Right hindlimb (tissue), 1 donor: ENCODE data around the gene GRID2.
A peak's percentile ranks its signal among the peaks of the same experiment; 100 is the strongest.

Source experiments
- DNase-seq: peaks from one replicate; pipeline ENCODE4 v3.0.0-alpha.2; 2018

GRID2 gene

DNA sequence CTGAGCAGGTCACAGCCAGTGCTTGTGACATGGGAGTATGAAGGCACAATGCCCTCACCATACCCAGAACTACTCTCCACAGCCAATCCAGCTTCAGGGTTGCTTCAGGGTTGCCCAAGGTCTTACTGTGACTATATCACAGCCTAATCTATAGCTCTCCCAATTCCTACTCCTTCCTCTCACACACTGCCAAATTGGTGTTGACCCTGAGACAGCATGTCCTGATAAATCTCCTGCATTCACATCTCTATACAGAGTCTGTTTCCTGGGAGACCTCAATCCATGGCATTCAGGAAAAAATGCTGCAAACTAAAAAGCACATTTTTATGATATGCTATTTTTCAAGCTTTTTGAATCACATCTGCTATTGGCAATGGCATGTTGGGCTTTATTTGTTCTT is 456.7 kb downstream of the GRID2 start:
- DNase-seq, result no peak

DNA sequence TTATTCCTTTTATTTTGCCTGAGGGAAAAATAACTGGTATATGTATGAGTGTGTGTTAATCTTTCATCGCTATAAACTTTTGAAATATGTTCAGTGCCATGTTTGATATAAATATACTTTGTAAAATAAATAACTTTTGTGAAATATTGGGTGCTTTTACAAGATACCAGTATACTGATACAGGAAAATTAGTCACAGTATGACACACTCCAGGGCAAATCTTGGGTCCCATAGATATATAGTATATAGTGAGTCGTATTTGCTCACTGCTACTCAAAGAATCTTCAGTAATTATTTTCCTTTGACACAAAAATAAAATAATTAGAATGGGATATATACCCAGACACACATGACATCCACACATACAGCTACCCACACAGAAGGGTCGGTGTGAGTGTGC is 472.3 kb downstream of the GRID2 start:
- DNase-seq, result no peak

DNA sequence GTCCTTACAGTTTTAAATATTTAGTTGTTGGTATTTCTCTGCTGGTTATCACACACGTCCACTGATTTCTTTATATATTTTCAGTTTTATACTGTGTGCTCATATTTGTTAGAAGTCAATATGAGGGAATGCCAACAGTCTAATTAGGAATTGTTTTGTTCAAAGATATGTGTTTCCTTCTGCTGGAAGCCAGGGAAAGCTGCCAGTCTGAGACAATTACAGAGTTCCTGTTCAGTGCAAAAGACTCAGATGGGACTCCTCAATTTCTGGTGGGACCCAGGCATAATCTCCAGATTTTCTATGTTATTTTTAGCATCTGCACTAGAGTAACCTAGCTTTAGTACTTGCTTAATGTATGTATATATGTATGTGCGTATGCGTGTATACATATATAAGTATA is 486.0 kb downstream of the GRID2 start:
- DNase-seq, result no peak

DNA sequence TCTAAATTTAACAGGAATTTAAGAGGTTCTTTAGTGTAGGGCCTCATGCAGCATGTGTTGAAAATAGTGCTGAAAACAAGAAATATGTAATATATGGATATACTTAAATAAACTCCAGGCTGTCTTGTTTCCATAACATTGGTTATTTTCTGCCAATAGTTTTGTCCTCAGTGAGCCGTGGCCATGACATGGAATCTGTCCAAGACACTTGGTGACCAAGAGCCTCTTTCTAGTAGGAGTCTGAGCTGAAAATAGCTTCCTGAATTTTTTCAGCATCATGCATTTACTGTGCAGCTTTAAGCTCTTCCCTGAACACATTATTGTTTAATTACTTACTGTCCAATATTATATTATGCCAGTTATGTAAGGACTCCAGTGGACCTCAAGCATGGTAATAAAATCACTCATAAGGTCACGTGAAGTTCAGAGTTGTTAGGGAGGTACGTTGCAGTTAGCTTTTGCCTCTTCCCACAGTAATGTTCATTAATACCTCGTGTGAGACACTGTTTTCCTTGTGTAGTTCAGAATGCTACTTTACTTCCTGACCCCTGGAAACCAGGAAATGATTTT is 488.2 kb downstream of the GRID2 start:
- peak; percentile 36 for DNase-seq

DNA sequence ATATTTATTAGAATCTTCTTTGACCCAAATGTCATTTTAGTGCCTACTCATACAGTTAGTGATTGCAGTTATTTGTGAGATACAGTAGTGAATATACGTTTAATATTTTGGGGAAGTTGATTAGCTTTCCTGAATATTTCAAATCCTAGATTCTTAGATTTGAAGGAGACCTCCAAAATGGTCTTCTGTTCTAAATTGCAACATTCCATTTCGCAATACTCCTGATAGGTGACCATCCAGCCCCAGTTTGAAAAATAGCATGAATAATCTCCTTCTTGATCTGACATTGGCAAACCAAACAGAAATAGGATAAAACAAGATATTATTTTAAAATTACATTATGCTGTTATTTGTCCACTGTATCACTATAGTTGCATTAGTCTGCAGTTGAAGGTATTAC is 505.6 kb downstream of the GRID2 start:
- no peak for DNase-seq

DNA sequence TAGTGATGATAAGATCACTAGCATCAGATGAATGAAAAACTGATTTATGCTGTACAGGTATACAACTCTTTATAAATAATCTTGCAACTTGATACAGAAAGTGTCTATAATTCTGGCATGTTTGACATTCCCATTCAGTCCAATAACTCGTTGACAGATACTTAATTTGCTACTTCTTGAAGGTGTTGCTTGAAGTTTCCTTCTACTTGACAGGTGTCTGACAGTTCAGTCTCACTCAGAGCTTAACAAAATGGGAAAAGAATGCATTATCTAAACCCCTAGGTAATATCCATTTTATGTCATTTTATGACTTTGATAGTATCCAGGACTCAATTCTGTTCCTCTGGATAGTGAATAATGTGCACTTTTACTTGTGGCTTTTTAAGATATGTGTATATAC is 508.9 kb downstream of the GRID2 start:
- DNase-seq, result no peak

DNA sequence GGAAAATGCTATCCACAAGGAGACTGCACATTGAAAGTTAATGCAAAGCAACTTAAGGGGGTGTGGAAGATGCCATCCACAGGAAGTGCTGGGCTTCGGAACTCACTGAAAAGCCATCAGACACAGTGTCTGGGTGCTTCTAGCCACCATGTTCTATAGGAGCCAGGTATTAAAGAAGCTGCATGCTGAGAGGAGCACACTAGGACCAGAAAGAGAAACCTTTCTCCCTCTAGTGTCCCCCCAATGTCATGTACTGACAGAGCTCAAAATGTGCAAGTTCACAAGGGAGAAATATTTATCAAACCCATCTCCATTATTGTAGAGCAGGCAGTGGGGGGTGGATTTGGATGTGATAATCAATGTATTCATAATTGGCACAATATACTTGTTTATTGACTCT is 510.9 kb downstream of the GRID2 start:
- no peak for DNase-seq

DNA sequence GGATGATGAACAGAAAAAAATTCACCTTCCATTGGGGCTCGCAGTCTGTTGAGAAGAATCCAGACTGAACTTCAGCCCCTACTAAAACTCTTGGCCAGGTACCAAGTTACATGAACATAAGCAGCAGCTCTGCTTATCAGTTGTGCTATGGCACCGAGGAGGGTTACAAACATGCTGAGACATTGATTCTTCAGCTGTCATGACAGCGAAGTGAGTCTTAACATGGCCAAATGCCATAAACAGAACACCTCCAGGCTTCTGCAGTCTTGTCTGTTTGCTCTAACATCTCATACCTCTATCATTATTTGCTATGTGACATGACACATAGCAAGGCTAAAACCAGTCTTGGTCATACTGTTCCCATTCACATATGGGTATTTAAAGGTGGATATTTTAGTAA is 521.5 kb downstream of the GRID2 start:
- DNase-seq, result no peak

DNA sequence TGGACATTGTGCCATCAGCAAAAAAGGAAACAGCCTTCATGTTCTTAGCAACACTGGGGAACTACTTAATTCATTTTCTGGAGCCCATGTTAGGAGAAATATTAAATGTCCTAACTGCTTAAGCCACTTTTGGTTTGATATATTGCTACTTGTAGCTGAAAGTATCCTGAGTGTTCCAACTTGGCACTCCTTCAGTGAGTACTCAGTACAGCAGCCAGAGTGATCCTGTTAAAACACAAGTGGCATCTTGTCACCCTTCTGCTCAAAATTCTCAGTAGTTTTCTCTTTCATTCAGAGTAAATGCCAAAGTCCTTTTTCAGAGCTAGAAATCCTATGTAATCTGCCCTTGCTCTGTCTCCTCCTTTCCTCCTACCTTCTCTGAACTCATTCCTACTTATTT is 522.0 kb downstream of the GRID2 start:
- DNase-seq, result no peak

DNA sequence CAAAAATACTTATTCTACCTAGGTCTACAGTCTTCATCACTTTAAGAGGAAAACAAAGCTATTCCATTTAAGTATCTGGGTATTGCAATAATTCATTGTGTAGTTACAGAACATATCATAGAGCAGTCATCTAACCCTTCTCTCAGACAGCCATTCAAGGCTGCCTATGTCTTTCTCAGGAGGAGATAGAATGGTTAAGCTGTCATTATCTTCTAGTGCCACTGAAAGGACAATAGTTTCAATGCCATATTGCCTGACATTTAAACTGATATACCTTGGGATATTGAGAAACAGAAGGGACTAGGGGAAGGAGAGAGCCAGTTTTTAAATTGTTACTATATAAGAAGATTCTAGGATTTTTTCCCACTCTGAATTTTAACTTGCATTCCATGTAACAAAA is 527.0 kb downstream of the GRID2 start:
- no peak for DNase-seq

DNA sequence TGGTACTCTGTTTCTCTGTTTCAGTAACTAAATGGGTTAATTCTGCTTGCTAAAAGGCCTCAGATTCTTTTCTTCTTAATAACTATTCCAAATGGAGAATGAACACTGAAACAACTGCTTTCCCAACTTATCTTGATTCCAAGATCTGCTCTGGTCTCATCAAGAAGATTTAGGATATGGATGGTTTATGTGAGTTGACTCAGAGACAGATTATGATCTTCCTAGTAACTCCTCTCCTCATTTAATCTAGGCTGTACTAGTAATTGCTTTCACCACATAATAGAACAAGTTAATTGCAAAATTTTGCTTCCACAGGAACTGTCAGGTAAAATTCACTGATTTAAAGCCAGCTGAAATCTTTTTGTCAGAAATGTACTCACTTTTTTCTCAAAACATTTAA is 537.1 kb downstream of the GRID2 start:
- DNase-seq, result no peak

DNA sequence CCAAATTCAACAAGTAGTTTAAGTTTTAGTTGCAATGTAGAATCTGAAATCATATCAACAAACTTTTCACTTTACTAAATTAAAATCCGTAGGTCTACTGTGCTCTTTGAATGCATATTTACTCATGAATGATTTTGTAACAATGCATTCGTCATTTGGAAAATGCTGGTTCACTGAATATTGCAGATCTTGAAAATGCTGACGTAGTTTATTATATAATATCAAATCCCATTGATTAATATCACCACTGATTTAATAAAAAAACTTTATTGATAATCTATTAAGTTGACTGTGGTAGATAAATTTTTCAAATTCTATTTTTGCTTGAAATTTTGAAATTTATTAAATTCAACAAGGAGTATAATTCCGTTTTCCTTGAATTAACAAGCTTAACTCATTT is 540.0 kb downstream of the GRID2 start:
- DNase-seq, result no peak

DNA sequence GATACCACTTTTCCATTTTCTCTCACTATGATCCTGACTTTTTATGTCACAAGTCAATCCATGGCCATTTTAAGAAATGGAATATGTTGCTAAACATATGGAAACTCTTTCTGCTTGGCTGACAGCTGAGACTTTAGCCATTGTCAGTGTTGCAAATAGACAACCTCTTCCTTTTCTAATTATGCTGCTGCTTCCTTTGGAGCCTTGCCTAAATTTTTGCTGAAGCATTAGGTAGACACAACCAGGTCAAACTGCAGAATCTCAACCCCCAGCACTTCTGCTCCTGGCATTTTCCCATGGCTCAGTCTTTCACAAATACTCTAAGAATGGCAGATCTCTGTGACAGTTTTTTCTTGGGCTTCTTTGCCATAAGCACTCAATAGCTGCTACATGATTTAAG is 543.3 kb downstream of the GRID2 start:
- no peak for DNase-seq

DNA sequence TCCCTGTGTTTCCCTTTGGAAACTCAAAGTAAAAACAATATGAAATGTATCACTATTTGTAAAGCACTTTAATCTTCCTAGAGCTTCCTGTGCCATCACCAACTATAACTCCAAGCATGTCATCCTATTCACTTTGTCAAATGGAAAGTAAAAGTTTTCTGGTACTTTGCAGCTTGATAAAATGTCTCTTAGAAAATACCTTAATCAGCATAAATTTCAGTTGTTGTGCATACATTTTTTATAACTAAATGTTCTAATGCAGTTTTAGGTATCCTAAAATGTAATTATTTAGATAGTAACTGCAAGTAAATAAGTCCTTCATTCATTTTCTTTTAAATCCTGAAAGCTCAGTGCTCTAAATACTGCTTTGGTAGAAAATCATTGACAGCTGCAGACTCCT is 558.7 kb downstream of the GRID2 start:
- no peak for DNase-seq

DNA sequence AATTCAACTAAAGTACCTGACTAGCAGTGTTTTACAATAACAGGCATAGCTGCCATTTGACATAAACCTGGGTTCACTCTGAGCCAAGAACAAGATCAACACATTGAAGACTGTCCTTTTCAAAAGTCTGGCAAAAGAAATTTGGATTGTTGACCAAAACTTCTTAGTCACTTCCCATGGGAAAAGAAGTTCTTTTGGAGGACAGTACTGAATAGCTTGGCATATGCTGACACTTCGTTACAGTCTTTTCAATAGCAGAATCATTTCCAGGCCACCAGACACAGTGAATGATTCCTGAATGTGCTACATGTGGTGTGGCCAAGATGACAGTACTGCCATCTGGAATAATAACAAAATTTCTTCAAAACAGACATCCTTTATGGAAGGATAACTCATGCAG is 560.3 kb downstream of the GRID2 start:
- DNase-seq, result no peak

DNA sequence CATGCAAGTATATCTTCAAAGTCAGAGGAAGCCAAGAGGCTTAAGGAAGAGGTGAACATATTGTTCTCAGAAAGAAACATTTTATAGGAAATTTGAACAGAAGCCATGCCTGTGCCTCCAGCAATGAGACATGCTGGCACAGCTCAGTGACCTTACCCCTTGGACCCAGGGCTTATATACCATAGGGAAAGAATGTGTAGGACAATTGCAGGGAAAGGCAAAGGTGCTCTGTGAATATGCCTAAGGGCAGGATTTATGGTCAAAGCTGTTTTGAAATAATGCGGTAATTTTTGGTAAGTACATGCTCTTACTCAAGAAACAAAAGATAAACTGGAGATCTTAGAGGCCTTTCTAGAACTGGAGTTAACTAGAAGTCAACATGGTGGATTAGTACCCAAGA is 568.8 kb downstream of the GRID2 start:
- no peak for DNase-seq

DNA sequence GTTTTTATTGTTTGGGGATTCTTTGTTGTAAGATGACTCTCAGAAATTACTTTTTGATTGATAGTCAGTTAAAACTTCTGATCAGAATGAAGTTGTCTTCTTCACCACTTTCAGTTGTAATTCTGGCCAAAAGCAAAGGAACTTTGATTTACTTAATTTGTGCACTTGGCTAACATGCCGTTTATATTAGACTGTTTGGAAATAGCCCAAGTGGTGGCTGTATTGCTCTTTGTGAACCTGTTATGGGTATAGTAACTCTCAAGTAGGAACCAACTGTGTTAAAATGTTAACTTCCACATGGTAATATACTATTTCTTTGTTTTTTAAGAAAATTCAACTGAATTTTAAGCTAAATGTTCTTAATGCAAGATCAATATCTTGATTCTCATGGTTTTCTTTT is 581.9 kb downstream of the GRID2 start:
- DNase-seq, result no peak

DNA sequence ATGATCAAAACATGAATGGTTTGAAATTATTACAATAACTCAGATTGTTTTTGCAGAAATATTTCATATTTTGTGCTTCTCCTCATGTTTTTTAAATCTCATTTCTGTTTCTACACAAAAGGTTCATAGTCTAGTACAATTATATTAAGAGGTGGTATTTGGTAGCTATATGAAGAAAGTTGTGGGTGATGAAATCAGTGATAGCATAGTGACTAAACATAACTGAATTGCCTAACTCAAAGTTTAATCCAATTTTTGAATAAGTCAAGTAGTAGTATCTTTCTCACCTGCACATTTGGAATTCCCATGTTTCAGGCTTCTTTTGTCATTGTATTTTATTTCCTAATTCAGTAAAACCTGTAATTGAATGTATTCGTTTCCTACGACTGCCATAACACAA is 648.7 kb downstream of the GRID2 start:
- DNase-seq, result no peak

DNA sequence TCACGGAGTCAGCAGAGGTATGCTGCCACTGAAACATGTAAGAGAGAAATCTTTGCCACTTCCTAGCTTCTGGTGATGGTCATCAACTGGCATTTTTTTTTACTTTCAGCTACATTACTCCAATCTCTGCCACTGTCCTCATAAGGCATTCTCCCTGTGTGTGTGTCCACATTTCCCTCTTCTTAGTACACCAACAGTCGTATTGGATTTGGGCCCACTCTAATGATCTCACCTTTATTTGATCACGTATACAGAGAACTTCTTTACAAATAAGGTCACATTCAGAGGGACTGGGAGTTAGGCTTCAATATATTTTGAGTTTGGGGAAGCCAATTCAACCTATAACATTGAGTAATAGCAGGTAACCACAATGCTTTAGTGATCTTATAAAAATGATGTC is 649.1 kb downstream of the GRID2 start:
- no peak for DNase-seq

DNA sequence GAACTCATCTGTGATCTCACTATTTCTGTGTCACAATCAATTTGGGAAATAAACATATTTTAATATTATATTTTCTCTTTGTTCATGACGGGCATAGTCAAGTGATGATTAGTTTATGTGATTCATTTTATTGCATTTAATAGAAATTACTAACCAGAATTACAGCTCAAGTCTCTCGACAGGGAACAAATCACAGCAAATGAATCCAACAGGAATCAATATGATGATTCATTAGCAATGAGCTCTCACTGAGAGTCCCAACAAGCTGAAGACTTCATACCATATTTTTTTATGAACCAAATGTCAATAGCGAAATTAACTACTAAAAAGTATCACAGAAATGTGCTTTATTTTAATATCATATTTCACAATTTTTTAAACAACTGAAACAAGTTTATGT is 649.7 kb downstream of the GRID2 start:
- DNase-seq, result no peak

DNA sequence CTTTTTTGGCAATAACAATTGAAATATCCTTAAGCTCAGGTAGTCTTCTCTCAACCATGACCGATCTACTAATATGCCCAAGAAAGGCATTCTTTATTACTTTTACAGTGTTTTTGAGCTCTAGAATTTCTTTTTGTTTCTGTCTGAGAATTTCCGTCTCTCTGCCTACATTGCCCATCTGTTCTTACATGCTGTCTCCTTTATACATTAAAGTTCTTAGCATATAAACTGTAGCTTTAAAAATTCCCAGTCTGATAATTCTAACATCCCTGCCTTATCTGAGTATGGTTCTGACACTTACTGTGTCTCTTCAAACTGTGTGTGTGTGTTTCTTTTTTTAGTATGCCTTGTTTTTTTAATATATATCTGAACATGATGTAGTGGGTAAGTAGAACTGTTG is 658.1 kb downstream of the GRID2 start:
- no peak for DNase-seq

DNA sequence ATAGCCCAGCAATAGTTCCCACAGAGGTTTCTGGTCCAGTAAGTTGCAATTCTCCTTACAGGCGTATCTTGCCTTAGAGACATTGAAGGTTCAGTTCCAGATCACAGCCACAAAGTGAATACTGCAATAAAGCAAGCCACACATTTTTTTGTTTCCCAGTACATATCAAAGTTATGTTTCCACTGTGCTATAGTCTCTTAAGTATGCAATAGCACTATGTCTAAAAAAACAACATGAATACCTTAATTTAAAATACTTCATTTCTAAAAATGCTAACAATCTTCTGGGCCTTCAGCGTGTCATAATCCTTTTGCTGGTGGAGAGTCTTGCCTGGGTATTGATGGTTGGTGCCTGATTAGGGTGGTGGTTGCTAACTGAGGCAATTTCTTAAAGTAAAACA is 659.1 kb downstream of the GRID2 start:
- no peak for DNase-seq

DNA sequence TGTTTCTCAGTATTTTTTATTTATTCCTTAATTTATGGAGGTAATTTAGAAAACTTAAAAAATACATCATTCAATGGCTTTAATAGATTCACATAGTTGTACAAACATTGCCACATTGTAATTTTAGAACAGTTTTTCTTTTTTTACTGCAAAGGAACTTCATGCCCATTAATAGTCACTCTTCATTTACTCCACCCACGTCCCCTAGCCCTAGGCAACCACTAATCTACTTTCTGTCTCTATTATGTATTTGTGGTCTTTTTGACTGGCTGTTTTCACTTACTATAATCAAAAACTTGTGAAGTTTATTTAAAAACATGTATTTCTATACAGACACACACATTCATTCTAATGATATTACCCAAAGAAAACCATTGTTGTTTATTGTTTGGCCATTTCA is 664.8 kb downstream of the GRID2 start:
- DNase-seq, result no peak

DNA sequence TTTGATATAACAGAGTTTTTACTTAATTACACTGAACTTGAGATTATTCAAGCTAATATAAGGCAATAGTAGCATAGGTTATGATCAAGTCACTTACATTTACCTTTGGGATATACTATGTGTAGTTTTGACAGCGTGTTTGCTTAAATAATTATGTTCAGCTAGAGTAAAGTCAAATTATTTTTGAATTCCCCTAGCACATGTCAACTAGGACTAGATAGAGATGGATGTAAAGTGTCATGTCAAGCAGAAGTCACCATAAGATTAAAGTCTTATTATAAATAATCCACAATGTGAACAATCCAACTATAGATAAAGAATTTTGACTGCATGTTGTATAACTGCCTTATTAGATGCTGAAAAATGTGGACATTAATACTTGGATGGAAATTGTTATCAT is 665.2 kb downstream of the GRID2 start:
- DNase-seq, result no peak

DNA sequence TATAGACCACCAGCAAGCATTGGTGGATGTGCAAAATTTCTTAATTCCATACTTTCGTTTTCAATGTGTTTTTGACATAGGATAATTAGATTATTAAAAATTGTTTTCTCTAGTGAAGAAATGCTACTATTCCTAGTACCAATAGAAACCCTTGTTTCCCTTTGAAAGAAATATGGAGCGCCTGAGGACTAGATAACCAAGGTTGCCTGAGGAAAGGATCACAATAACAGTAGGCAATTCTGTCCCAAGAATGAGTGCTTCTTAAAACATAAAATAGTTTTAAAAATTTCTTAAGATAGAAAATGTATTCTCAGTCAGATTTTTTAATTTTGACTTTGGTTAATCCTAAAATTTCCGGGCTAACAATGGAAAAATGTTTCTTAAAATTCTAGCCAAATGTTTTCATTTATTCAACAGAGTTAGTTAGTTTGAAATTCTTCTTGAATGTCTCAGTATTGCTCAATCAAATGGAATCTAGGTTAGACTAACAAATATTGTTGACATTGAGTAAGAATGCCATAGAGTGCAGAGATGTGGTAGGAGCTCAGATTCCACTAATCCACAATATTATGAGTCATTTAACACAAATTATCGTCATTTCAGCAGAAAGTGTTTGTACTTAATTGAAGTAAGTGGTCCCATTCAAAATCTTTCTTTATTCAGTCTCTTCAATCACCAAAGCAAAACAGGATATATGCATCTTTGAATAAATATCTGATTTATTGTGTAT is 666.0 kb downstream of the GRID2 start:
- no peak for DNase-seq
